D721Med (cell line): Measurements from ENCODE around the gene ARHGEF7.

Source experiments
- DNase-seq: peaks from one replicate; pipeline ENCODE4 v3.0.0; 2011; ENCODE audit warnings: low spot score; ENCODE audit not compliant: insufficient read length
- FAIRE-seq: peaks from 2 replicates; lab custom pipeline; 2011; peaks lifted over from hg19 to GRCh38; lab: Jason Lieb, UNC
- TF ChIP-seq, protein P1 (sequence below): IDR thresholded peaks from 2 replicates; pipeline ENCODE4 v1.5.1; 2012; ENCODE audit warnings: mild to moderate bottlenecking, control low read depth; ENCODE audit not compliant: insufficient read depth; ENCODE audit errors: missing control alignments

The ARHGEF7 gene

GRCh38 chr13:111316161-111316730, 201.1 kb downstream of the ARHGEF7 start:
- DNase-seq: no peak

GRCh38 chr13:111317042-111317550, 202.0 kb downstream of the ARHGEF7 start:
- FAIRE-seq (no peak), DNase-seq (no peak)
- TF ChIP-seq, protein P1, sequence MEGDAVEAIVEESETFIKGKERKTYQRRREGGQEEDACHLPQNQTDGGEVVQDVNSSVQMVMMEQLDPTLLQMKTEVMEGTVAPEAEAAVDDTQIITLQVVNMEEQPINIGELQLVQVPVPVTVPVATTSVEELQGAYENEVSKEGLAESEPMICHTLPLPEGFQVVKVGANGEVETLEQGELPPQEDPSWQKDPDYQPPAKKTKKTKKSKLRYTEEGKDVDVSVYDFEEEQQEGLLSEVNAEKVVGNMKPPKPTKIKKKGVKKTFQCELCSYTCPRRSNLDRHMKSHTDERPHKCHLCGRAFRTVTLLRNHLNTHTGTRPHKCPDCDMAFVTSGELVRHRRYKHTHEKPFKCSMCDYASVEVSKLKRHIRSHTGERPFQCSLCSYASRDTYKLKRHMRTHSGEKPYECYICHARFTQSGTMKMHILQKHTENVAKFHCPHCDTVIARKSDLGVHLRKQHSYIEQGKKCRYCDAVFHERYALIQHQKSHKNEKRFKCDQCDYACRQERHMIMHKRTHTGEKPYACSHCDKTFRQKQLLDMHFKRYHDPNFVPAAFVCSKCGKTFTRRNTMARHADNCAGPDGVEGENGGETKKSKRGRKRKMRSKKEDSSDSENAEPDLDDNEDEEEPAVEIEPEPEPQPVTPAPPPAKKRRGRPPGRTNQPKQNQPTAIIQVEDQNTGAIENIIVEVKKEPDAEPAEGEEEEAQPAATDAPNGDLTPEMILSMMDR: no peak

More at GRCh38 chr13:111316161-111316730, 201.1 kb downstream of the ARHGEF7 start:
- TF ChIP-seq, protein P1: no peak
- FAIRE-seq: no peak

GRCh38 chr13:111317571-111318345, 202.6 kb downstream of the ARHGEF7 start:
- TF ChIP-seq, protein P1: no peak
- DNase-seq (no peak), FAIRE-seq (no peak)

- DNase-seq: no peak
- FAIRE-seq: no peak
- TF ChIP-seq, protein P1: no peak
These were observed 203.3 kb downstream of the ARHGEF7 start for GRCh38 chr13:111318386-111318785.

GRCh38 chr13:111319521-111319920, 204.4 kb downstream of the ARHGEF7 start:
- DNase-seq (no peak), FAIRE-seq (no peak)
- TF ChIP-seq, protein P1: no peak

- no peak for FAIRE-seq
- no peak for DNase-seq
- TF ChIP-seq, protein P1: no peak
These were observed 205.1 kb downstream of the ARHGEF7 start, which contains the start of gene TEX29 for GRCh38 chr13:111319998-111320911. TSS of gene TEX29 (plus strand) at chr13:111320642. CDS start at chr13:111320891, 249 bp downstream.
